C4-2B (cell line): ENCODE results near the gene PDGFB.

ENCODE experiments used
- ZFX ChIP-seq: fragments of 450-650 bp; IDR thresholded peaks from 2 replicates; pipeline ENCODE4 v1.6.1; 2017
- TF ChIP-seq, protein P1 (sequence below): fragments of 450-650 bp; conservative IDR thresholded peaks from 2 replicates; pipeline ENCODE4 v1.5.1; 2017; ENCODE audit warnings: mild to moderate bottlenecking

DNA sequence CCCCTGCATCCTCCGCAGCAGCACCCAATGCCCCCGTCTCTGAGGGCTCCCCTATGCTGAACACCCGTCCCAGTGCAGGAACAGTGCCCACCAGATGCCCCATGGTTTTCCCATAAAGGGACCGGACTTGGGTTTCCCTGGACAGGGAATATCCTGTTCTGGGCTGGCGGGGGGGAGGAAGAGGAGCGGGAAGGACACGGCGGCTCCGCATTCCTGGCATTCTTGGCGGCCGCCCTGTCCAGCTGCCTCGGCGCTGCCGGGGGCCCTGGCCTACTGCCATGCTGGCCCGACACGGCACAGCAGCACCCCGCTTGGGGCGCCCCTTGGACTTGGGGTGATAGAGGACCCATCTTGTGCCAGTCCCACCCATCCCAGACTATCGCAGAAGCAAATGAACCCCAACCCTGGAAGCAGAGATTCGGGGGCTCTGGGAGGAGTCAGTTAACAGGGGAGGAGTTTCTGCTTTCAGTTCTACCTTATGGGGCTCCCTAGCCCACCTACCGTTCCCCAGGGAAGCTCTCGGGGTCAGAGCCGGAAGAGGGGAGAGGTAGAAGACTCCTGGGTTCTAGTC, 68.6 kb downstream of the PDGFB start:
- TF ChIP-seq, protein P1, sequence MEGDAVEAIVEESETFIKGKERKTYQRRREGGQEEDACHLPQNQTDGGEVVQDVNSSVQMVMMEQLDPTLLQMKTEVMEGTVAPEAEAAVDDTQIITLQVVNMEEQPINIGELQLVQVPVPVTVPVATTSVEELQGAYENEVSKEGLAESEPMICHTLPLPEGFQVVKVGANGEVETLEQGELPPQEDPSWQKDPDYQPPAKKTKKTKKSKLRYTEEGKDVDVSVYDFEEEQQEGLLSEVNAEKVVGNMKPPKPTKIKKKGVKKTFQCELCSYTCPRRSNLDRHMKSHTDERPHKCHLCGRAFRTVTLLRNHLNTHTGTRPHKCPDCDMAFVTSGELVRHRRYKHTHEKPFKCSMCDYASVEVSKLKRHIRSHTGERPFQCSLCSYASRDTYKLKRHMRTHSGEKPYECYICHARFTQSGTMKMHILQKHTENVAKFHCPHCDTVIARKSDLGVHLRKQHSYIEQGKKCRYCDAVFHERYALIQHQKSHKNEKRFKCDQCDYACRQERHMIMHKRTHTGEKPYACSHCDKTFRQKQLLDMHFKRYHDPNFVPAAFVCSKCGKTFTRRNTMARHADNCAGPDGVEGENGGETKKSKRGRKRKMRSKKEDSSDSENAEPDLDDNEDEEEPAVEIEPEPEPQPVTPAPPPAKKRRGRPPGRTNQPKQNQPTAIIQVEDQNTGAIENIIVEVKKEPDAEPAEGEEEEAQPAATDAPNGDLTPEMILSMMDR: no peak
- TF ChIP-seq ZFX: no peak
